K562 treated with DMSO at 1 percent for 4 hours (cell line): Measurements from ENCODE around the gene ANKEF1. TPM values are rescaled to one million over a fixed set of nuclear protein-coding genes. Genes with fewer than 3 reads are reported as not detected.

Experiments
- total RNA-seq: library from RNA; unstranded; fragments of 300-600 nt; gene quantifications from 2 replicates; pipeline ENCODE4 v1.2.3, GENCODE V29; 2022; ENCODE audit not compliant: insufficient read depth

Gene ANKEF1
- 0.47 and 0.70 TPM in 2 replicates for total RNA-seq

DNA sequence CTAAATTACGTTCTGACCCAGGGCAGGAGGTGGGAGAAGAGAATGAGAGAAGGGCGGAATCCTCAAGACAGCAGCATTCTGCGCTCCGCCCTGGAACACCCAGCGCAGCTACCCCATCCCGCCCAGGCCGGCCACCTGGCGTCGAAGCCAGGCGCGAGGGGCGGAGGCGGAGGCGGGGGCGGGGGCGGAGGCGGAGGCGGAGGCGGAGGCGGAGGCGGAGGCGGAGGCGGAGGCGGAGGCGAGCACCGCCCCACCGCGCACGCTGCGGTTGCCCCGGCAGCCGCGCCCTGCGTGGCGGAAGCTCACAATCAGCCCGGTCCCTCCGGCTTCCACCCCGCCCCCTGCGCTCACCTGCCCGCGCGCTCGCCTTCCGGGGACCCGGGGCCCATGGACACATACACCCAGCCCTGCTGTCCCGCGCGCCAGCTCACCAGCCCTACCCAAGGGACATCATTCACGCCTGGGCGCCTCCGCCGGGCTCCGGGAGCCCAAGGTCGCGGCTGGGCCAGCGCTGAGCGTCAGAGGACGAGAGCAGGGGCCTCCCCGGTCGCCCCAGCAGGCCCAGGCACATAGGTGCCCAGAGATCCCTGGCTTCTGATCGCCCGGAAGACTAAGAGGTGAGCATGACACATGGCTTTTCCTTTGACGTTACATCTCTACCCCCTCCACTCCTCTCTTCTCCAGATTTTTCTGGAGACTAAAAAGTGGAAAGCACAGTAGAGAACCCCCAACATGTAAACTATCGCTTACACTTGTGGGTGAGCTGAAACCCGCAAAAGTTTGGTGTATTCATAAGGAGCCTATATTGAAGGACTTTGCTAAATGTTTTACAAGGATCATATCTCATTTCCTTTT, at the start of gene ANKEF1:
Gene ANKEF1 (plus strand): TSS at position 271 of the 855 bp plus-strand sequence. CDS start 3,315 bp downstream, outside the sequence.

Other genes starting within 250 kb of the ANKEF1 start
- gene PAK5, start 195.9 kb upstream of the ANKEF1 start, total RNA-seq = not detected in 2 replicates
- gene SNAP25, start 183.8 kb downstream of the ANKEF1 start, total RNA-seq = not detected in 2 replicates